HG03060 (cell line): Measurements from ENCODE around the gene FAM89B.
A peak's percentile ranks its signal among the peaks of the same experiment; 100 is the strongest.

Experiments used
- ATAC-seq: cut with Tn5 transposase; IDR thresholded peaks from one replicate; pipeline ENCODE4 v1.9.1; 2021; ENCODE audit warnings: low read depth, moderate number of reproducible peaks; ENCODE audit not compliant: unreplicated experiment

Gene FAM89B

GRCh38 chr11:65609229-65609628, 36.9 kb downstream of the FAM89B start:
- no peak for ATAC-seq

GRCh38 chr11:65609665-65610064, 37.3 kb downstream of the FAM89B start:
- ATAC-seq = no peak

- no peak for ATAC-seq
These were observed 38.1 kb downstream of the FAM89B start for GRCh38 chr11:65610404-65610803.

GRCh38 chr11:65611028-65611757, 38.9 kb downstream of the FAM89B start:
- ATAC-seq = no peak

GRCh38 chr11:65611758-65612603, 39.6 kb downstream of the FAM89B start:
- no peak for ATAC-seq

GRCh38 chr11:65612691-65613090, 40.4 kb downstream of the FAM89B start:
- ATAC-seq = no peak

- ATAC-seq = no peak
These were observed 41.0 kb downstream of the FAM89B start for GRCh38 chr11:65613091-65613928.

- peak; percentile 73 for ATAC-seq
These were observed 43.1 kb downstream of the FAM89B start, which contains the start of gene PCNX3 for GRCh38 chr11:65615229-65615949. TSS of gene PCNX3 (plus strand) at chr11:65615776. CDS start at chr11:65616312, 536 bp downstream.

GRCh38 chr11:65615950-65616574, 43.7 kb downstream of the FAM89B start:
- peak; percentile 6 for ATAC-seq

GRCh38 chr11:65616575-65617001, 44.2 kb downstream of the FAM89B start:
- ATAC-seq = no peak

GRCh38 chr11:65617136-65617850, 45.0 kb downstream of the FAM89B start:
- ATAC-seq = no peak

- ATAC-seq = no peak
These were observed 45.8 kb downstream of the FAM89B start for GRCh38 chr11:65617990-65618751.

- ATAC-seq = no peak
These were observed 46.4 kb downstream of the FAM89B start for GRCh38 chr11:65618763-65619162.

GRCh38 chr11:65619281-65619928, 47.1 kb downstream of the FAM89B start:
- no peak for ATAC-seq

GRCh38 chr11:65620666-65621065, 48.3 kb downstream of the FAM89B start:
- ATAC-seq = no peak

GRCh38 chr11:65621460-65621859, 49.1 kb downstream of the FAM89B start:
- ATAC-seq = no peak

GRCh38 chr11:65622011-65622410, 49.7 kb downstream of the FAM89B start:
- ATAC-seq = no peak

- no peak for ATAC-seq
These were observed 50.8 kb downstream of the FAM89B start for GRCh38 chr11:65623177-65623576.
